ENCODE data around the gene CDH23. TPM values are rescaled to one million over a fixed set of nuclear protein-coding genes. Genes with fewer than 3 reads are reported as not detected.

Gene CDH23
- total and polyA plus RNA-seq, 2 of the 8 experiments (the other 6 are each of a cell fraction or from before 2014, with no cell fraction given) = 1.9 to 4.9 TPM

DNA sequence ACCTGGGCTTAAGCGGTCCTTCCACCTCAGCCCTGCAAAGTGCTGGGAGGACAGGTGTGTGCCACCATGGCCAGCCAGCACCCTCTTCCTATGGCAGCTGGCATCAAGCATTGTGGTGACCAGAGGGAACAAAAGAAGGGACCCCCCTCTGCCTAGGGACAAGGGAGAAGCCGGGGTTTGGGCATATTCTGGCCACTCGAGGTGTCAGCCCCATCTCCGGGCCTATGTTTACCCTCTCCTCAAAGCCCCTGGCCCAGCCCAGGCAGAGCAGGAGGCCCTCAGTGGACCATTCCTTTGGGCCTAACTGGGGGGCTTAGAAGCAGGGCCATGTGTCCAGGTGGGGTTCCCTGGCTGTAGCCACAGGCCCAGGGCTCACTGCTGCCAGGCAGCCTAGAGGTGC is 352.7 kb downstream of the CDH23 start:
- H3K36me3 ChIP-seq (ENCODE audit: control insufficient read depth in 2 of 4, insufficient read depth in 4 of 4, low read length in 3 of 4) = no peaks in the 10 kb centered on the region
- no peak overlapping the region for H4K91ac ChIP-seq (replicated peaks; ENCODE audit: insufficient read length, low read length)
- H4K5ac ChIP-seq (ENCODE audit: insufficient read length, low read depth, low read length) = no peak overlapping the region
- 0 out of 7 replicates have a peak, but pooled peaks cover 0 to 2% (median 0%) of the 10 kb centered on the region in 4 experiments for H3K27me3 ChIP-seq (replicated peaks in 1 of 4; ENCODE audit: control insufficient read depth in 3 of 4, extremely low read depth in 1 of 4, insufficient read depth in 3 of 4, low read length in 3 of 4)
- no peak overlapping the region for H3K4me3 ChIP-seq (ENCODE audit: extremely low read depth in 1 of 4, insufficient read depth in 2 of 4, low read depth in 3 of 4, low read length in 4 of 4)
- H3K18ac ChIP-seq (ENCODE audit: extremely low read depth, low read length) = no peak overlapping the region
- H3K4me2 ChIP-seq (ENCODE audit: insufficient read depth in 1 of 2, low read depth in 2 of 2, low read length in 2 of 2) = no peak overlapping the region
- DNase-seq (ENCODE audit: low read depth in 1 of 2, low spot score in 2 of 2) (no peak), FAIRE-seq (no peak)
- H3K9me3 ChIP-seq (ENCODE audit: insufficient read depth in 2 of 2, low read depth in 1 of 2, low read length in 1 of 2) = no peaks in the 10 kb centered on the region
- H3K23me2 ChIP-seq (ENCODE audit: low read depth, low read length) = no peaks in the 10 kb centered on the region
- H3K27ac ChIP-seq (ENCODE audit: low read depth, low read length) = no peak overlapping the region
- no peak overlapping the region for H4K8ac ChIP-seq (ENCODE audit: extremely low read depth, insufficient read depth, low read length)
- H3K79me1 ChIP-seq (ENCODE audit: low read depth, low read length) = no peaks in the 10 kb centered on the region
- ChIA-PET POLR2A (ENCODE audit: partially characterized antibody) (no interaction called here), CTCF (ENCODE audit: partially characterized antibody) (interaction anchor here (0.6 to 1.6 kb wide), 6 partner anchors 9 to 566 kb away, joined by 3 to 5 read pairs (median 4); no protein-coding TSS in a partner anchor)
- H4K20me1 ChIP-seq (replicated peaks in 1 of 2; ENCODE audit: control insufficient read depth in 1 of 2, insufficient read depth in 2 of 2, low read length in 2 of 2) = no peaks in the 10 kb centered on the region
- no peak overlapping the region for H3K23ac ChIP-seq (ENCODE audit: insufficient read length)
- 87% methylated on average over 4 of the region's 4 CpGs; no CpG with 5 or more reads in 1 of the 2 experiments for WGBS, 2 experiments (ENCODE audit: extremely low coverage in 1 of 2, insufficient coverage in 1 of 2, insufficient read length in 1 of 2, insufficient replicate concordance in 2 of 2, low coverage in 1 of 2, low lambda C conversion rate in 2 of 2, missing lambda C conversion rate in 1 of 2)
- no peak overlapping the region for H3K9ac ChIP-seq (replicated peaks in 1 of 4; ENCODE audit: extremely low read depth in 1 of 4, low read depth in 3 of 4, low read length in 3 of 4)
- H2BK5ac ChIP-seq (ENCODE audit: low read depth, low read length) = no peak overlapping the region
- no peak overlapping the region for H2BK12ac ChIP-seq (ENCODE audit: low read depth, low read length)
- H2BK120ac ChIP-seq (replicated peaks; ENCODE audit: low read depth, low read length) = no peak overlapping the region
- no peak overlapping the region for H2AK5ac ChIP-seq (ENCODE audit: low read depth, low read length)
- H3K79me2 ChIP-seq (ENCODE audit: control insufficient read depth in 1 of 2, insufficient read depth in 2 of 2, low read length in 2 of 2) = no peaks in the 10 kb centered on the region
- no peak overlapping the region for H3K56ac ChIP-seq (replicated peaks; ENCODE audit: insufficient read length, low read depth, low read length)
- no peak overlapping the region for H2BK15ac ChIP-seq (ENCODE audit: low read length)
- H2AFZ ChIP-seq (ENCODE audit: low read length) = no peak overlapping the region
- no peak for TF ChIP-seq SRF (IDR thresholded peaks at IDR 0.05; ENCODE audit: low read depth, low read length)
- TF ChIP-seq, protein P1, sequence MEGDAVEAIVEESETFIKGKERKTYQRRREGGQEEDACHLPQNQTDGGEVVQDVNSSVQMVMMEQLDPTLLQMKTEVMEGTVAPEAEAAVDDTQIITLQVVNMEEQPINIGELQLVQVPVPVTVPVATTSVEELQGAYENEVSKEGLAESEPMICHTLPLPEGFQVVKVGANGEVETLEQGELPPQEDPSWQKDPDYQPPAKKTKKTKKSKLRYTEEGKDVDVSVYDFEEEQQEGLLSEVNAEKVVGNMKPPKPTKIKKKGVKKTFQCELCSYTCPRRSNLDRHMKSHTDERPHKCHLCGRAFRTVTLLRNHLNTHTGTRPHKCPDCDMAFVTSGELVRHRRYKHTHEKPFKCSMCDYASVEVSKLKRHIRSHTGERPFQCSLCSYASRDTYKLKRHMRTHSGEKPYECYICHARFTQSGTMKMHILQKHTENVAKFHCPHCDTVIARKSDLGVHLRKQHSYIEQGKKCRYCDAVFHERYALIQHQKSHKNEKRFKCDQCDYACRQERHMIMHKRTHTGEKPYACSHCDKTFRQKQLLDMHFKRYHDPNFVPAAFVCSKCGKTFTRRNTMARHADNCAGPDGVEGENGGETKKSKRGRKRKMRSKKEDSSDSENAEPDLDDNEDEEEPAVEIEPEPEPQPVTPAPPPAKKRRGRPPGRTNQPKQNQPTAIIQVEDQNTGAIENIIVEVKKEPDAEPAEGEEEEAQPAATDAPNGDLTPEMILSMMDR (IDR thresholded peaks at IDR 0.05; ENCODE audit: control extremely low read depth in 1 of 3, insufficient read depth in 1 of 3, low read depth in 1 of 3, low read length in 3 of 3) = no peak
- no peak for TF ChIP-seq EP300 (IDR thresholded peaks at IDR 0.05; ENCODE audit: borderline replicate concordance in 1 of 2, low read depth in 2 of 2, low read length in 2 of 2)
- H3K14ac ChIP-seq (ENCODE audit: insufficient read length) = no peak overlapping the region
- peaks cover 1 to 8% (median 4%) of the 10 kb centered on the region in 4 experiments; a peak in 5 of 7 replicates for H3K4me1 ChIP-seq (replicated peaks in 1 of 4; ENCODE audit: control insufficient read depth in 3 of 4, insufficient read depth in 4 of 4, low read length in 3 of 4)
- no peak overlapping the region for H3K4ac ChIP-seq (replicated peaks; ENCODE audit: insufficient read length, low read depth, low read length)
- no peak overlapping the region for H2BK20ac ChIP-seq (ENCODE audit: low read length)
